ENCODE results near the gene SPCS1. TPM values are rescaled to one million over a fixed set of nuclear protein-coding genes. Genes with fewer than 3 reads are reported as not detected.
"Not testable (repeated sequence)": the region's sequence is repeated elsewhere in the genome, so short reads cannot be mapped to it uniquely, and the experiment has no call there.

The SPCS1 gene
- 134 and 135 TPM in 2 replicates for total RNA-seq

GRCh38 chr3:52705688-52706686 lies at the start of gene SPCS1, which contains the start of gene GLT8D1:
Gene SPCS1 (plus strand): TSS chr3:52706106. CDS start chr3:52706247, 141 bp downstream.
Gene GLT8D1 (minus strand): TSS chr3:52705791. CDS start chr3:52700460, 5,331 bp downstream.
- DNase-seq, result peak; percentile 96
- intact Hi-C loops (cut with micrococcal nuclease), result loop anchor here (1.0 to 10.0 kb wide), 4 partner anchors 20 to 339 kb away; partner anchors contain the start of genes GNL3, NEK4, SFMBT1 and STIMATE
- Mint-ChIP-seq H3K4me1 (peaks cover 22% of the 10 kb centered on the region), H3K9me3 (no peaks in the 10 kb centered on the region), H3K27me3 (no peaks in the 10 kb centered on the region), H3K4me3 (peak within 1 kb of the TSS; percentile 94), H3K36me3 (ENCODE audit: low read depth) (peaks cover 25% of the 10 kb centered on the region), H3K27ac (peak within 1 kb of the TSS; percentile 95)

GRCh38 chr3:52660046-52660445 lies 45.9 kb upstream of the SPCS1 start:
- no peaks in the 10 kb centered on the region for H3K9me3 Mint-ChIP-seq
- peaks cover 58% of the 10 kb centered on the region for H3K36me3 Mint-ChIP-seq (ENCODE audit: low read depth)
- no peak overlapping the region for H3K4me3 Mint-ChIP-seq
- H3K27ac Mint-ChIP-seq, result no peak overlapping the region
- H3K27me3 Mint-ChIP-seq, result no peaks in the 10 kb centered on the region
- H3K4me1 Mint-ChIP-seq, result peaks cover 3% of the 10 kb centered on the region
- intact Hi-C loops (cut with micrococcal nuclease), result no loop called here
- no peak for DNase-seq

DNA sequence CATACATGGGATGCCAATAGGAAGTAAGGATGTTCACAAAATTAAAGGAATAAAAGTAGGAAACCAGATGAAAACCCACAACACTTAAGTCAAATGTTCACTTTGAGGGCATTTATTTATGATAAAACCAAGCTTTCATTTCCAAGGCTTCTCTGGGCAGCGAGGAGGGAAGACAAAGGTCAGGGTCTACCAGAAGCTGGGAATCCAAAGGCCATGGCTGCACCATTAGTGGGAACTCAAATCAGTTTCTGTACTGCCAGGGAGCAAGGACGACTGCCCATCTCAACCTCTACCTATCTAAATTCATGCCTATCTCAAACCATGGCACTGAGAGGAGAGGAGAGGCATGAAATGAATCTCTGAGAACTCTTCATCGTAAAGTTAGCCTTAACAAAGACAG lies 42.8 kb upstream of the SPCS1 start:
- peaks cover 53% of the 10 kb centered on the region for H3K36me3 Mint-ChIP-seq (ENCODE audit: low read depth)
- H3K9me3 Mint-ChIP-seq, result no peaks in the 10 kb centered on the region
- peaks cover 2% of the 10 kb centered on the region for H3K4me1 Mint-ChIP-seq
- no peaks in the 10 kb centered on the region for H3K27me3 Mint-ChIP-seq
- intact Hi-C loops (cut with micrococcal nuclease), result no loop called here
- H3K27ac Mint-ChIP-seq, result no peak overlapping the region
- no peak for DNase-seq
- H3K4me3 Mint-ChIP-seq, result no peak overlapping the region

DNA sequence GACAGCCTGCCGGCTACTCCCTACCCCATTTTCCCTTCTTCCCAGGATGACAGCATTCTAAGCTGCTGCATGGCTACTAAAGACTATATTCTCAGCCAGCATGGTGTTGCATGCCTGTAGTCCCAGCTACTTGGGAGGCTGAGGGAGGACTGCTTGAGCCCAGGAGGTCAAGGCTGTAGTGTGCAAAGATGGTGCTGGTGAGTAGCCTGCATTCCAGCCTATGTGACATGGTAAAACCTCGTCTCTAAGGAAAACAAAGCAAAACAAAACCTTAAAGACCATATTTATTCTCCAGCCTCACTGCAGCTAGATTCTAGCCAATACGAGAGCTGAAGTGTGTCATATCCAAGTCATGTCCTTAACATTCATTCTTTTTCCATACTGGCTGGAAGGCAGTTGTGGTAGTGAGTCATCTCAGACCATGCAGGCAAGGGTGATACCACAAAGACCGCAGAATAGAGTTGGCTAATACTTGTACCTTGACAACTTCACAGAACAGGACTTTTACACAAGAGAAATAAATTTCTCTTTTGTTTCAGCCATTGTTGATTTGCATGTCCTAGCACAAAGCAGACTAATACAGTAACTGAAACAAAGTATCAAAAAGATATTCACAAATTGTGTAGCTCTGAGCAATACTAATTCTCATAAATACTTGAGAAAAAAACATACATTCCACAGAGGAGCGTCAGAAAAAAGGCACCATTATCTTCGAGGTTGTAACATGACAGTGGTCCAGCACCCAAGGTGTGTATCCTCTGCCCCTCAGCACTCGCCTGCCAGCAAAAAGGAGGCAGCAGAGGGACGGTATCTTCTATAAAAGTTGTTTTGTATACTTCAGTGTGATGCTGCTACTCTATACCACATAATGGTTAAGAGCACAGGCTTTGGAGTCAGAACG lies 35.0 kb upstream of the SPCS1 start:
- H3K36me3 Mint-ChIP-seq (ENCODE audit: low read depth), result peaks cover 45% of the 10 kb centered on the region
- peaks cover 26% of the 10 kb centered on the region for H3K4me1 Mint-ChIP-seq
- H3K27ac Mint-ChIP-seq, result peak overlapping the region; percentile 99
- peak overlapping the region; percentile 59 for H3K4me3 Mint-ChIP-seq
- intact Hi-C loops (cut with micrococcal nuclease), result loop anchor here (1.0 to 2.0 kb wide), 2 partner anchors 11 to 14 kb away; no protein-coding TSS in a partner anchor
- DNase-seq, result peak; percentile 81
- no peaks in the 10 kb centered on the region for H3K27me3 Mint-ChIP-seq
- H3K9me3 Mint-ChIP-seq, result no peaks in the 10 kb centered on the region

GRCh38 chr3:52671676-52672075 lies 34.2 kb upstream of the SPCS1 start:
- peaks cover 48% of the 10 kb centered on the region for H3K36me3 Mint-ChIP-seq (ENCODE audit: low read depth)
- intact Hi-C loops (cut with micrococcal nuclease), result loop anchor here (1.0 to 2.0 kb wide), 2 partner anchors 11 to 15 kb away; no protein-coding TSS in a partner anchor
- H3K4me3 Mint-ChIP-seq, result peak overlapping the region; percentile 57

DNA sequence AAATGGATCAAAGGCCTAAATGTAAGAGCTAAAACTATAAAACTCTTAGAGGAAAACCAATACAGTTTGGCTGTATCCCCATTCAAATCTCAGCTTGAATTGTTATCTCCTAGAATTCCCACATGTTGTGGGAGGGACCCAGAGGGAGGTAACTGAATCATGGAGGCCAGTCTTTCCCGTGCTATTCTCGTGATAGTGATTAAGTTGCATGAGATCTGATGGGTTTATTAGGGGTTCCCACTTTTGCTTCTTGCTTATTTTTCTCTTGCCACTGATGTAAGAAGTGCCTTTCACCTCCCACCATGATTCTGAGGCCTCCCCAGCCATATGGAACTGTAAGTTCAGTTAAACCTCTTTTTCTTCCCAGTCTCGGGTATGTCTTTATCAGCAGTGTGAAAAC lies 29.7 kb upstream of the SPCS1 start:
- DNase-seq; H3K4me3 Mint-ChIP-seq; H3K9me3 Mint-ChIP-seq; H3K27ac Mint-ChIP-seq; H3K27me3 Mint-ChIP-seq; intact Hi-C loops (cut with micrococcal nuclease): not testable (repeated sequence)
- Mint-ChIP-seq H3K36me3 (ENCODE audit: low read depth) (peaks cover 59% of the 10 kb centered on the region), H3K4me1 (peaks cover 32% of the 10 kb centered on the region)

More at GRCh38 chr3:52671676-52672075, 34.2 kb upstream of the SPCS1 start:
- no peaks in the 10 kb centered on the region for H3K27me3 Mint-ChIP-seq
- no peaks in the 10 kb centered on the region for H3K9me3 Mint-ChIP-seq
- H3K4me1 Mint-ChIP-seq, result peaks cover 29% of the 10 kb centered on the region
- peak overlapping the region; percentile 99 for H3K27ac Mint-ChIP-seq
- no peak for DNase-seq

DNA sequence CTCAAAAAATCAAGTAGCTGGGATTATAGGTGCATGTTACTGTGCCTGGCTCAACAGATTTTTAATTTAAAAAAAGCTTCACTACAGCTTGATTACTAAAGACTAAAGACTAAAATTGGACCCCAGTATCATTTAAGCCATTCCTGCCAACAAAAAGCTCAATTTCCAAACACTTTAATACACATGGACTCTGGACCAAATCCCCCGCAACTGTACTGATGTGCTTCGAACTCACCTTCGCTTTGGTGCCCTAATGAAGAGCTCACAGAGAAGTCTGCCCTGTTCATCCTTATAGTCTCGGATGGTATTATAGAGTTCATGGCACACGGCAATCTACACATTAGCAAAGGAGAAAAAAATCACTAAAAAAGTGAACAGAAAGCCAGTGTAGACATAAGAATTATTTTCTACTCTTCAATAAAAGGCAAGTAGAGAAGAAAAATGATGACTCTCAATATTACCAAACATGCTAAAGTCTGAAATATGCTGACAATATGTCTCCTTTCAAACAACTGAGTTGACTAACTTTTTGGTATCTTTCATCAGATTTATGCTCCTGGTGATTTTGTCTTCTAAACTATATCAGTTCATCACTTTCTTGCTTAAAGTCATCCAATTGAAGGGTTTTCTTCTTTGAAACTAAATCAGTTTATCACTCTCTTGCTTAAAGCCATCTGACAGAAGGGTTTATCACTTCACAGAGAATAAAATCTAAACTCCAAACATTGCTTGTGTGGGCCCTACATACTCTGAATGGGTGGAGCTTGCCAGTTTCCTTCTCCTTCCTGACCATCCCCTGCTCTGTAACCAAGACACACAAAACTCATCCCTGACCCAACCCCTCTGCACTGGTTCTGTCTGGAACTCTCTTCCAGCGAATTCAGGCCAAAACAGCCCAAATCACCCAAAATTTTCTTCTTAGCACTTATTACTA lies 27.4 kb upstream of the SPCS1 start:
- Mint-ChIP-seq H3K9me3 (no peaks in the 10 kb centered on the region), H3K4me1 (peaks cover 37% of the 10 kb centered on the region), H3K4me3 (no peak overlapping the region), H3K27me3 (no peaks in the 10 kb centered on the region), H3K27ac (peak overlapping the region; percentile 25), H3K36me3 (ENCODE audit: low read depth) (peaks cover 53% of the 10 kb centered on the region)
- no peak for DNase-seq
- intact Hi-C loops (cut with micrococcal nuclease), result no loop called here

DNA sequence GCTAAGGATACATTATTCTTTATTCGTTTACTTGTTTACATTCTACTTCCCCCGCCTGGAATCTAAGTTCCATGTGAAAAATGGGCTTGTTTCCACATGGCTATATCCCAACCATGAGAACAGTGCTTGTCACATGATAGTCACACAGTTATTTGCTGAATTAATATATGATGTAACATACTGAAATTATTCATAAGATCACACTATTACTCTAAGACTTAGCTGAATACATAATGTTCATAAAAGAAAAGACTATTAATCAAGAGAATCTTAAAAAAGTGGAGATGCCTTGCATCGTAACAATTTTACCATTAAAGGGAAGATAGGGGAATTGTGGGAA lies 26.7 kb upstream of the SPCS1 start:
- no peaks in the 10 kb centered on the region for H3K27me3 Mint-ChIP-seq
- H3K27ac Mint-ChIP-seq, result peak overlapping the region; percentile 25
- H3K4me3 Mint-ChIP-seq, result no peak overlapping the region
- intact Hi-C loops (cut with micrococcal nuclease), result no loop called here
- no peaks in the 10 kb centered on the region for H3K9me3 Mint-ChIP-seq
- DNase-seq, result no peak
- peaks cover 53% of the 10 kb centered on the region for H3K36me3 Mint-ChIP-seq (ENCODE audit: low read depth)
- peaks cover 40% of the 10 kb centered on the region for H3K4me1 Mint-ChIP-seq

DNA sequence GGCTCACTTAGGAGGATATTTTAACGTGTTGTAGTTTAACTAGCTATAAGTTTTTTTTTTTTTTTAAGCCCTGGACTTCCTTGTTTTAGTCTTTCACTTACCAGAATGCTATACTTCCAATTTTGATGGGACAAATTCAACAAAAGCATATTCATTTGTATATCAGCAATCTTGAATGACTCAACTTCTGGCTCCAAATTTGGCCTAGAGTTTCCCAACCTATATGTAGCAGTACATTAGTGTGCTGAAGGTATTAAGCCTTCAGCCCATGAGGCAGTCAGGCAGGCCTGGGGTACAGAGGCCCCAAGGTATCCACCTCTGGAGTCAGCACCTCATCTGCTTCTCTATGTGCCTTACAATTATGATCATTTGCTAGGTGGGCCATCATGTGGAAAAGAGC lies 26.1 kb upstream of the SPCS1 start:
- H3K4me3 Mint-ChIP-seq, result no peak overlapping the region
- peak overlapping the region; percentile 78 for H3K27ac Mint-ChIP-seq
- DNase-seq, result no peak
- intact Hi-C loops (cut with micrococcal nuclease), result loop anchor here (5.0 to 10.0 kb wide), 3 partner anchors 58 to 405 kb away; partner anchors contain the start of genes NISCH, TNNC1 and WDR82
- peaks cover 52% of the 10 kb centered on the region for H3K36me3 Mint-ChIP-seq (ENCODE audit: low read depth)
- H3K27me3 Mint-ChIP-seq, result no peaks in the 10 kb centered on the region
- H3K4me1 Mint-ChIP-seq, result peaks cover 45% of the 10 kb centered on the region
- no peaks in the 10 kb centered on the region for H3K9me3 Mint-ChIP-seq

DNA sequence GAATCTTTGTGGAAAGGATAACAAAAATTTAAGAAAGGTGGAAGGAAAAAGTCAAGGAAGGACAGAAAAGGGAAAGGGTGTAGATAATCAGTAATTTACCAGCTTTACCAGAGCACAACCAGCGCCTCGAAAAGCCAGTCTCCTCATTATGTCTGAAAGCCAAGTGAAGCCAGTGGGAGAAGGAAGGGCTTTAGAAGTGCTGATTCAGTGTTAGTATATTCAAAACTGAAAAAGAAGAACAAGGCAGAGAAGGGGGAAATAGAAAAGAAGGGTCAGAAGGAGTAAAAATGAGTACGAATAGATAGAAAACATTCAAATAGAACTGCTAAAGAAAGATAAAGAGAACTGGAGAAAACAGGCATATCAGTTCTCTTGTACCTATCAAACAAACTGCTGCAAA lies 24.3 kb upstream of the SPCS1 start:
- peak overlapping the region; percentile 88 for H3K27ac Mint-ChIP-seq
- intact Hi-C loops (cut with micrococcal nuclease), result loop anchor here (5.0 to 10.0 kb wide), 3 partner anchors 59 to 407 kb away; partner anchors contain the start of genes NISCH, TNNC1 and WDR82
- H3K4me3 Mint-ChIP-seq, result peak overlapping the region; percentile 48
- peaks cover 42% of the 10 kb centered on the region for H3K4me1 Mint-ChIP-seq
- H3K36me3 Mint-ChIP-seq (ENCODE audit: low read depth), result peaks cover 52% of the 10 kb centered on the region
- no peaks in the 10 kb centered on the region for H3K9me3 Mint-ChIP-seq
- no peak for DNase-seq
- H3K27me3 Mint-ChIP-seq, result peaks cover 1% of the 10 kb centered on the region

- peaks cover 46% of the 10 kb centered on the region for H3K4me1 Mint-ChIP-seq
- H3K27ac Mint-ChIP-seq, result peak overlapping the region; percentile 88
- H3K9me3 Mint-ChIP-seq, result no peaks in the 10 kb centered on the region
- intact Hi-C loops (cut with micrococcal nuclease), result loop anchor here (1.0 to 10.0 kb wide), 4 partner anchors 11 to 407 kb away; partner anchors contain the start of genes NISCH, TNNC1 and WDR82
- H3K4me3 Mint-ChIP-seq, result peak overlapping the region; percentile 48
- H3K27me3 Mint-ChIP-seq, result peaks cover 1% of the 10 kb centered on the region
- H3K36me3 Mint-ChIP-seq (ENCODE audit: low read depth), result peaks cover 52% of the 10 kb centered on the region
- DNase-seq, result no peak
These were observed 23.9 kb upstream of the SPCS1 start for GRCh38 chr3:52682016-52682415.

- intact Hi-C loops (cut with micrococcal nuclease), result loop anchor here (5.0 to 10.0 kb wide), 3 partner anchors 61 to 409 kb away; partner anchors contain the start of genes NISCH, TNNC1 and WDR82
- DNase-seq, result no peak
- Mint-ChIP-seq H3K36me3 (ENCODE audit: low read depth) (peaks cover 59% of the 10 kb centered on the region), H3K4me1 (peaks cover 58% of the 10 kb centered on the region), H3K27ac (peak overlapping the region; percentile 85), H3K27me3 (peaks cover 1% of the 10 kb centered on the region), H3K4me3 (peak overlapping the region; percentile 96), H3K9me3 (no peaks in the 10 kb centered on the region)
These were observed 22.3 kb upstream of the SPCS1 start for GRCh38 chr3:52683611-52684010.

Measured in activated CD4-positive, alpha-beta T cell treated with anti-CD3 and anti-CD28 coated beads, Interleukin-2, amount 10 ng/mL, durations not matched to agents 24 days and 14 days (primary cell).